Measurements from ENCODE around the gene LAGE3.

DNA sequence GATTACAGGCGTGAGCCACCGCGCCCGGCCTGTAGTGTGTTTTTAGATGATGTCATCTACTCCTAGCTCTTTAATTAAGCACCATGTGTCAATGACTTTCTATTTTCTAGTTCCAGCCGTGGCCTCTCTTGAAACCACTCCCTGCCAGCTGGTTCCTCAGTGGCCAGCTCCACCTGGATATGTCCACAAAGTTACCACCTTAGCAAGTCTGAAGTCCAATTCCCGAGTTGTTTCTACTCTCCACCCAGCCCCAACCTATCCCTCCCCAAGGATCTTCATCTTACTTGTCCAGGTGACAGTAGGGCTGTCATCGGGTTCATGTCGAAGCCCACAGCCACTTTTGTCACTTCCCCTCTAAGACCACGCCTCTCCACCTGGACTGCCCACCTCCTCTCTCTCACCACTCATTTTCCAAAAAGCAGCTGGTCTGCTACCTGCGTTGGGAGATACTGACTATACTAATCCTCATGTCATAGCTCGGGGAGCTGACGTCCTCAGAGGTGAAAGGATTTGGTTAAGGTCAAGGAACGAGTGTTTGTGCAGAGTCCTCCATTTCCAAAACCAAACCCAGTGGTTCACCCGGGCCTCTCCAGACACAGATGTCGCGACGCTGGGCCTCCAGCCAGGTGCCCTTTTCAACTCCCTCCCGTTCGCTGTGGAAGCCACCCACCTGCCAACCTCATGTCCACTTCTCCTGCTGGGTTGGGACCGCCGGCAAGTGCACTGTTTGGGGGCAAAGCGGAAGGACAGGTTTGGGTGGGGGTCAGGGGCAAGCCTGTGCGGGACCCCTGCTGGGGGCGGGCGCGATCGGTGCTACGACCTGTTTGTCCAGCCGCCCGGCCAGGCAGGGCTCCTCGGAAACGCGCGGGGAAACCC is 36.2 kb upstream of the LAGE3 start:
- no peak for TF ChIP-seq EZH2 (IDR thresholded peaks at IDR 0.05; ENCODE audit: borderline replicate concordance, low read length)
- TF ChIP-seq, protein P1, sequence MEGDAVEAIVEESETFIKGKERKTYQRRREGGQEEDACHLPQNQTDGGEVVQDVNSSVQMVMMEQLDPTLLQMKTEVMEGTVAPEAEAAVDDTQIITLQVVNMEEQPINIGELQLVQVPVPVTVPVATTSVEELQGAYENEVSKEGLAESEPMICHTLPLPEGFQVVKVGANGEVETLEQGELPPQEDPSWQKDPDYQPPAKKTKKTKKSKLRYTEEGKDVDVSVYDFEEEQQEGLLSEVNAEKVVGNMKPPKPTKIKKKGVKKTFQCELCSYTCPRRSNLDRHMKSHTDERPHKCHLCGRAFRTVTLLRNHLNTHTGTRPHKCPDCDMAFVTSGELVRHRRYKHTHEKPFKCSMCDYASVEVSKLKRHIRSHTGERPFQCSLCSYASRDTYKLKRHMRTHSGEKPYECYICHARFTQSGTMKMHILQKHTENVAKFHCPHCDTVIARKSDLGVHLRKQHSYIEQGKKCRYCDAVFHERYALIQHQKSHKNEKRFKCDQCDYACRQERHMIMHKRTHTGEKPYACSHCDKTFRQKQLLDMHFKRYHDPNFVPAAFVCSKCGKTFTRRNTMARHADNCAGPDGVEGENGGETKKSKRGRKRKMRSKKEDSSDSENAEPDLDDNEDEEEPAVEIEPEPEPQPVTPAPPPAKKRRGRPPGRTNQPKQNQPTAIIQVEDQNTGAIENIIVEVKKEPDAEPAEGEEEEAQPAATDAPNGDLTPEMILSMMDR (IDR thresholded peaks at IDR 0.05; ENCODE audit: low read length) = no peak
